PFSK-1 (cell line): Measurements from ENCODE around the gene KIF15.

Experiments used
- FOXP2 ChIP-seq: optimal IDR thresholded peaks from 2 replicates; pipeline ENCODE3; 2011; ENCODE audit warnings: borderline replicate concordance, control low read depth, inconsistent platforms; ENCODE audit not compliant: insufficient read depth; ENCODE audit errors: extremely low read length, extremely low read depth
- POLR2AphosphoS5 ChIP-seq: IDR thresholded peaks from 2 replicates; pipeline ENCODE4 v1.6.1; 2012; ENCODE audit warnings: low read depth, mild to moderate bottlenecking, control low read depth, low read length, moderate library complexity
- SIN3A ChIP-seq: IDR thresholded peaks from 2 replicates; pipeline ENCODE4 v1.6.1; 2012; ENCODE audit warnings: mild to moderate bottlenecking, low read length, moderate library complexity, borderline replicate concordance; ENCODE audit not compliant: insufficient read depth
- TAF1 ChIP-seq: IDR thresholded peaks from 2 replicates; pipeline ENCODE4 v1.6.1; 2012; ENCODE audit warnings: low read length, control low read depth, borderline replicate concordance; ENCODE audit not compliant: insufficient read depth
- TF ChIP-seq, protein P1 (sequence below), 2 experiments: IDR thresholded peaks; 2 replicates each; pipeline versions ENCODE4 v1.6.1 to v1.8.0; 2011 to 2012; ENCODE audit warnings: low read depth in 2 of 2, low read length in 2 of 2, control low read depth in 1 of 2, inconsistent platforms in 1 of 2, mild to moderate bottlenecking in 1 of 2, moderate library complexity in 1 of 2; ENCODE audit not compliant: insufficient read depth in 1 of 2

DNA sequence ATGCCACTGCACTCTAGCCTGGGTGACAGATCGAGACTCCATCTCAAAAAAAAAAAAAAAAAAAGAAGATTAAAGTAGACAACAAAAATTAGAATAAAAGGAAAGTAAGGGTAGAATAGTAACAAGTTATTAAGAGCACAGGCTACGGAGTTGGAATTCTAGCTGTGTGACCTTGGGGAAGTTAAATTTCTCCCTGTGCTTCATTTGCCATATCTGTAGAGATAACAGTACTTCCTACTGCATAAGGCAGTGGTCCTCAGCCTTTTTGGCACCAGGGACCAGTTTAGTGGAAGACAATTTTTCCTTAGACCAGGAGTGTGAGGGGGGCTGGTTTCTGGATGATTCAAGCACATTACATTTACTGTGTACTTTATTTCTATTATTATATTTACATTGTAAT, 71.4 kb downstream of the KIF15 start:
- no peak for TF ChIP-seq POLR2AphosphoS5
- no peak for TF ChIP-seq SIN3A
- TF ChIP-seq, protein P1, sequence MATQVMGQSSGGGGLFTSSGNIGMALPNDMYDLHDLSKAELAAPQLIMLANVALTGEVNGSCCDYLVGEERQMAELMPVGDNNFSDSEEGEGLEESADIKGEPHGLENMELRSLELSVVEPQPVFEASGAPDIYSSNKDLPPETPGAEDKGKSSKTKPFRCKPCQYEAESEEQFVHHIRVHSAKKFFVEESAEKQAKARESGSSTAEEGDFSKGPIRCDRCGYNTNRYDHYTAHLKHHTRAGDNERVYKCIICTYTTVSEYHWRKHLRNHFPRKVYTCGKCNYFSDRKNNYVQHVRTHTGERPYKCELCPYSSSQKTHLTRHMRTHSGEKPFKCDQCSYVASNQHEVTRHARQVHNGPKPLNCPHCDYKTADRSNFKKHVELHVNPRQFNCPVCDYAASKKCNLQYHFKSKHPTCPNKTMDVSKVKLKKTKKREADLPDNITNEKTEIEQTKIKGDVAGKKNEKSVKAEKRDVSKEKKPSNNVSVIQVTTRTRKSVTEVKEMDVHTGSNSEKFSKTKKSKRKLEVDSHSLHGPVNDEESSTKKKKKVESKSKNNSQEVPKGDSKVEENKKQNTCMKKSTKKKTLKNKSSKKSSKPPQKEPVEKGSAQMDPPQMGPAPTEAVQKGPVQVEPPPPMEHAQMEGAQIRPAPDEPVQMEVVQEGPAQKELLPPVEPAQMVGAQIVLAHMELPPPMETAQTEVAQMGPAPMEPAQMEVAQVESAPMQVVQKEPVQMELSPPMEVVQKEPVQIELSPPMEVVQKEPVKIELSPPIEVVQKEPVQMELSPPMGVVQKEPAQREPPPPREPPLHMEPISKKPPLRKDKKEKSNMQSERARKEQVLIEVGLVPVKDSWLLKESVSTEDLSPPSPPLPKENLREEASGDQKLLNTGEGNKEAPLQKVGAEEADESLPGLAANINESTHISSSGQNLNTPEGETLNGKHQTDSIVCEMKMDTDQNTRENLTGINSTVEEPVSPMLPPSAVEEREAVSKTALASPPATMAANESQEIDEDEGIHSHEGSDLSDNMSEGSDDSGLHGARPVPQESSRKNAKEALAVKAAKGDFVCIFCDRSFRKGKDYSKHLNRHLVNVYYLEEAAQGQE (IDR thresholded peaks at IDR 0.05; ENCODE audit: insufficient read depth in 1 of 2, low read depth in 2 of 2, low read length in 2 of 2) = no peak
- no peak for TF ChIP-seq TAF1
- no peak for TF ChIP-seq FOXP2
